ENCODE measurements around the gene ZNF718.

DNA sequence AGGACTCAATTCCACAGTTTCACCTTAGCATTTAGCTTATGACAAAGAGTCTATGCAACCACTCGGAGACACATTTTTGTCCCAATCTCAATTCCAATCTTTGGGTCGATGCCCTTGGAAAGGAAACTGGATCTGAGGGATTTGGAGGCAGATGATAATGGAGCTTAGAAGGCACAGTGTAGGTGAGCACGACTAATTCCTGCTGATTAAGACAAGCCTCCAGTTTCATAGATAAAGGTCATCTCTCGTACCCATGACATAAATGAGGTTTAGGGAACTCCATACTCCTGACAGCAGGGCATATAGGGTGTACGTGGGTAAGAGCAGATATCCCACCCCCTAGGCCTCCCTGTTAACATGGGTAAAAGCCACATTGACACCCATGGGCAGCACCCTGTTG, 24.4 kb upstream of the ZNF718 start:
- TF ChIP-seq, protein P1, sequence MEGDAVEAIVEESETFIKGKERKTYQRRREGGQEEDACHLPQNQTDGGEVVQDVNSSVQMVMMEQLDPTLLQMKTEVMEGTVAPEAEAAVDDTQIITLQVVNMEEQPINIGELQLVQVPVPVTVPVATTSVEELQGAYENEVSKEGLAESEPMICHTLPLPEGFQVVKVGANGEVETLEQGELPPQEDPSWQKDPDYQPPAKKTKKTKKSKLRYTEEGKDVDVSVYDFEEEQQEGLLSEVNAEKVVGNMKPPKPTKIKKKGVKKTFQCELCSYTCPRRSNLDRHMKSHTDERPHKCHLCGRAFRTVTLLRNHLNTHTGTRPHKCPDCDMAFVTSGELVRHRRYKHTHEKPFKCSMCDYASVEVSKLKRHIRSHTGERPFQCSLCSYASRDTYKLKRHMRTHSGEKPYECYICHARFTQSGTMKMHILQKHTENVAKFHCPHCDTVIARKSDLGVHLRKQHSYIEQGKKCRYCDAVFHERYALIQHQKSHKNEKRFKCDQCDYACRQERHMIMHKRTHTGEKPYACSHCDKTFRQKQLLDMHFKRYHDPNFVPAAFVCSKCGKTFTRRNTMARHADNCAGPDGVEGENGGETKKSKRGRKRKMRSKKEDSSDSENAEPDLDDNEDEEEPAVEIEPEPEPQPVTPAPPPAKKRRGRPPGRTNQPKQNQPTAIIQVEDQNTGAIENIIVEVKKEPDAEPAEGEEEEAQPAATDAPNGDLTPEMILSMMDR (IDR thresholded peaks at IDR 0.05) = no peak
- no peak for TF ChIP-seq POLR2A (IDR thresholded peaks at IDR 0.05)
